Activated CD8-positive, alpha-beta T cell treated with anti-CD3 and anti-CD28 coated beads for 36 hours (primary cell): ENCODE data around the gene E2F4. TPM values are rescaled to one million over a fixed set of nuclear protein-coding genes. Genes with fewer than 3 reads are reported as not detected.

Experiments used
- ATAC-seq: fragments of 200-7000 bp; cut with Tn5 transposase; one replicate; pipeline ENCODE4 v1.10.0; 2021; ENCODE audit warnings: mild to moderate bottlenecking, moderate library complexity
- CTCF ChIA-PET: fragments of 350-600 bp; sonication (Branson Sonifier 250); formaldehyde crosslinking; loops from one replicate; lab custom pipeline; 2021; ENCODE audit warnings: antibody characterized with exemption; lab: Charles Lee
- POLR2A ChIA-PET: fragments of 350-600 bp; sonication (Branson Sonifier 250); formaldehyde crosslinking; loops from one replicate; lab custom pipeline; 2021; ENCODE audit warnings: antibody characterized with exemption; lab: Charles Lee
- DNase-seq: peaks from one replicate; pipeline ENCODE4 v3.0.0-alpha.2; 2020
- H3K27ac Mint-ChIP-seq: one replicate; pipeline ENCODE4 v1.8.0; 2021; ENCODE audit warnings: mild to moderate bottlenecking, mixed read lengths
- H3K27me3 Mint-ChIP-seq: one replicate; pipeline ENCODE4 v1.8.0; 2021; ENCODE audit warnings: mixed read lengths
- H3K36me3 Mint-ChIP-seq: one replicate; pipeline ENCODE4 v1.8.0; 2021; ENCODE audit warnings: low read depth, mixed read lengths
- H3K4me1 Mint-ChIP-seq: one replicate; pipeline ENCODE4 v1.8.0; 2021; ENCODE audit warnings: low read depth, mixed read lengths
- H3K4me3 Mint-ChIP-seq: one replicate; pipeline ENCODE4 v1.8.0; 2021; ENCODE audit warnings: mild to moderate bottlenecking, moderate library complexity, mixed read lengths
- H3K9me3 Mint-ChIP-seq: one replicate; pipeline ENCODE4 v1.8.0; 2021; ENCODE audit warnings: mixed read lengths
- intact Hi-C: fragments of 100-400 bp; cut with micrococcal nuclease; formaldehyde crosslinking; loops from one replicate; pipeline ENCODE4 v1.10.0; 2022
- total RNA-seq, 2 experiments: library from RNA; stranded (reverse); gene quantifications; one replicate each; pipeline ENCODE4 v1.2.3, GENCODE V29; 2021
- TF ChIP-seq, protein P1 (sequence below): fragments of 200-600 bp; IDR thresholded peaks from one replicate; pipeline ENCODE4 v1.8.0; 2022; ENCODE audit warnings: antibody characterized with exemption, mild to moderate bottlenecking

Gene E2F4
- total RNA-seq, 2 experiments from 2014 or later = 104 to 105 TPM

DNA sequence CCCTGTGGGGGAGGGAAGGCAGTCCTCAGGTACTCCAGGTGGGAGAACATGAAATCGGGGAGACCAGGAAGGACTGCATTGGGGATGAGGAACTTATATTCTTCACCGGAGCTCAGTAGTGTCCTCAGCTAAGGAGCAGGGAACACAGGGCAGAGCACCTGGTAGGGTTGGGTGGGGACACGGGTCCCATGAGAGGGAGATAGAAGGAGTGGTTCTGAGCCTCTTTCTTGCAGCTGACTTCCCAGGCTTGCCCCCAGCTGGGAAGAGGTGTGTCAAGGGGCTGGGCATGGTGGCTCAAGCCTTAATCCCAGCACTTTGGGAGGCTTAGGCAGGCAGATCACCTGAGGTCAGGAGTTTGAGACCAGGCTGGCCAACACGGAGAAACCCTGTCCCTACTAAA is 53.2 kb downstream of the E2F4 start:
- intact Hi-C loops = loop anchor here (2.0 kb wide), 1 partner anchor 52 kb away; the partner anchor contains the start of gene E2F4
- POLR2A ChIA-PET = interaction anchor here (0.6 to 10.0 kb wide), 6 partner anchors 15 to 83 kb away, joined by 3 to 123 read pairs (median 4); partner anchors contain the start of gene TMEM208
- ATAC-seq (no peak), DNase-seq (no peak)
- Mint-ChIP-seq H3K36me3 (peaks cover 2% of the 10 kb centered on the region), H3K9me3 (no peaks in the 10 kb centered on the region), H3K4me3 (peak overlapping the region; percentile 89), H3K27ac (peak overlapping the region; percentile 87), H3K4me1 (peaks cover 52% of the 10 kb centered on the region), H3K27me3 (no peaks in the 10 kb centered on the region)
- CTCF ChIA-PET = interaction anchor here (1.0 to 2.6 kb wide), 8 partner anchors 18 to 236 kb away, joined by 3 to 13 read pairs (median 4); partner anchors contain the start of genes ATP6V0D1, PLEKHG4 and TMEM208
- TF ChIP-seq, protein P1, sequence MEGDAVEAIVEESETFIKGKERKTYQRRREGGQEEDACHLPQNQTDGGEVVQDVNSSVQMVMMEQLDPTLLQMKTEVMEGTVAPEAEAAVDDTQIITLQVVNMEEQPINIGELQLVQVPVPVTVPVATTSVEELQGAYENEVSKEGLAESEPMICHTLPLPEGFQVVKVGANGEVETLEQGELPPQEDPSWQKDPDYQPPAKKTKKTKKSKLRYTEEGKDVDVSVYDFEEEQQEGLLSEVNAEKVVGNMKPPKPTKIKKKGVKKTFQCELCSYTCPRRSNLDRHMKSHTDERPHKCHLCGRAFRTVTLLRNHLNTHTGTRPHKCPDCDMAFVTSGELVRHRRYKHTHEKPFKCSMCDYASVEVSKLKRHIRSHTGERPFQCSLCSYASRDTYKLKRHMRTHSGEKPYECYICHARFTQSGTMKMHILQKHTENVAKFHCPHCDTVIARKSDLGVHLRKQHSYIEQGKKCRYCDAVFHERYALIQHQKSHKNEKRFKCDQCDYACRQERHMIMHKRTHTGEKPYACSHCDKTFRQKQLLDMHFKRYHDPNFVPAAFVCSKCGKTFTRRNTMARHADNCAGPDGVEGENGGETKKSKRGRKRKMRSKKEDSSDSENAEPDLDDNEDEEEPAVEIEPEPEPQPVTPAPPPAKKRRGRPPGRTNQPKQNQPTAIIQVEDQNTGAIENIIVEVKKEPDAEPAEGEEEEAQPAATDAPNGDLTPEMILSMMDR = no peak

DNA sequence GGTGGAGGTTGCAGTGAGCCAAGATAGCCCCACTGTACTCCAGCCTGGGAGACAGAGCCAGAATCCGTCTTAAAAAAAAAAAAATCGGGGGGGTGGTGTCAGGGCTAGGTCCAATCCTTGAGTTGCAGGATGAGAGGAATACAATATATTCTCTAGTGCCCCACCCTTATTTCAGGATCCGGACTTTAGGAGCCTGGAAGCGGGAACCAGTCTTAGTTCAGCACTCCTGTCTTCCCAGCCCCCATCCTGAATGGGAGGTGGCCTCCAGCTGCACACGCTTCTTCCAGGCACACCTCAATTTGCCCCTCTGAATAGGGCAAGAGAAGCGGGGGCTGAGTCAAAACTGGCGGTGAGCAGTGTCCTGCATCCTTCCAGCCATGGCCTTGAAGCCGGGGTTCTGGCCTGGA is 53.7 kb downstream of the E2F4 start:
- Mint-ChIP-seq H3K27ac (peak overlapping the region; percentile 87), H3K4me1 (peaks cover 54% of the 10 kb centered on the region), H3K36me3 (peaks cover 2% of the 10 kb centered on the region), H3K4me3 (peak overlapping the region; percentile 89), H3K9me3 (no peaks in the 10 kb centered on the region), H3K27me3 (no peaks in the 10 kb centered on the region)
- ChIA-PET CTCF (interaction anchor here (0.7 to 1.9 kb wide), 6 partner anchors 18 to 91 kb away, joined by 3 to 9 read pairs (median 6); partner anchors contain the start of genes E2F4 and TMEM208), POLR2A (interaction anchor here (1.9 to 10.0 kb wide), 2 partner anchors 8 to 15 kb away, joined by 8 to 123 read pairs; partner anchors contain the start of gene TMEM208)
- TF ChIP-seq, protein P1 = no peak
- intact Hi-C loops = loop anchor here (2.0 kb wide), 1 partner anchor 53 kb away; the partner anchor contains the start of gene E2F4
- ATAC-seq (no peak), DNase-seq (no peak)

DNA sequence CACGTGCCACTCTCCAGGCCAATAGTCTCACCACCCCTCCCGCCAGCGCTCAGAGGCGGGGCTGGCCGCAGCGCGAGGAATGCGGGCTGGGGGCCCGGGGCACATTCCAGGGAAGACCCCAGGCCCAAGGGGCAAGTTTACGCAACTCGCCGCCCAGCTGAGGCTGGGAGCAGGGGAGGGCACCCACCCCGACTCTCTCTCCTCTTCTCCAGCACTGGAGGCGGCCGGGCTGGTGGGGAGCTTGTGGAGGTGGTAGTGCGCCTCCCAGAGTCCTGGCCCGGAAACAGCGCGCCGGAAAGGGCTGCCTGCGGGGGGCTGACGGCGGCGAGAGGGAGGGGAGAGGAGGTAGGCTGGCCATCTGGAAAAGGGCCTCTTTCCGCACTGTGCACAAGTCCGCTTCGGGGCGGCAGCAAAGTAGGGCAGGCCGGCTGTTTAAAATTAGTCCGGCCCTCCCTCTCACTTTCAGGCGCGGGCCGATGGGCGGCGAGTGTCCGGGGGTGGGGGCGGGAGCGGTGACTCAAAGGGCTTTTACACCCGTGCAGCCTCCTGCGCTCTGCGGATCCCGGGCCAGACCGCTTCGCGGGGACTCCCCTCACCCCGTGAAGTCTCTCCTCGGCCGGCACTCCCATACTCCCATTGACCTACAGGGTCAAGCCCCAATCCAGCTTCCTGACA is 54.3 kb downstream of the E2F4 start:
- DNase-seq (peak; percentile 81), ATAC-seq (peak; percentile 15)
- CTCF ChIA-PET = interaction anchor here (0.7 to 1.9 kb wide), 6 partner anchors 19 to 91 kb away, joined by 3 to 9 read pairs (median 6); partner anchors contain the start of genes E2F4 and TMEM208
- intact Hi-C loops = no loop called here
- H3K9me3 Mint-ChIP-seq = no peaks in the 10 kb centered on the region
- TF ChIP-seq, protein P1 = peak; percentile 49
- POLR2A ChIA-PET = interaction anchor here (1.9 to 10.0 kb wide), 2 partner anchors 9 to 16 kb away, joined by 8 to 123 read pairs; partner anchors contain the start of gene TMEM208
- peaks cover 2% of the 10 kb centered on the region for H3K36me3 Mint-ChIP-seq
- H3K4me1 Mint-ChIP-seq = peaks cover 52% of the 10 kb centered on the region
- peak overlapping the region; percentile 89 for H3K4me3 Mint-ChIP-seq
- H3K27ac Mint-ChIP-seq = peak overlapping the region; percentile 89
- H3K27me3 Mint-ChIP-seq = no peaks in the 10 kb centered on the region

DNA sequence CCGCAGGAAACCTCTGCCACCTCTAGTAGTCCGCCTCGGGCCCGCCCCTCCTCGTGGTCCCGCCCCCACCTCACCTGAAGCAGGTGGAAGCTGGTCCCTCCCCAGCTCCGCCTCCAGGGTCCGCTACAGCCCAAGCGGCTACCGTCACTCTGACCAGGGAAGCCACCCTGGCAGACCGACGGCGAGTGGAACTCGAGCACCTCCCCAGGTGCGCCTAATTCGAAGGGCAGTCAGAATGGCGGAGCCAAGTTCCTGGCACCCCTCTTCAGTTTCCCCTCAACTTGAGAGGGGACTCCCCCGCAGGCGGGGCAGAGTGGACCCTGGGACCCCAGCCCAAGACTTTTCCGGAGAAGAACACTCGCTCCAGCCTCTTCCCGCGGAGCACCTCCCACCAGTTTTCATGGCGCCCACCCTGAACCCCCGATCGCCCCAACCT is 54.8 kb downstream of the E2F4 start:
- Mint-ChIP-seq H3K9me3 (no peaks in the 10 kb centered on the region), H3K27me3 (no peaks in the 10 kb centered on the region), H3K4me3 (peak overlapping the region; percentile 89), H3K36me3 (peaks cover 2% of the 10 kb centered on the region), H3K4me1 (peaks cover 48% of the 10 kb centered on the region), H3K27ac (peak overlapping the region; percentile 89)
- CTCF ChIA-PET = interaction anchor here (0.8 to 1.9 kb wide), 5 partner anchors 8 to 61 kb away, joined by 3 to 6 read pairs (median 5); partner anchors contain the start of gene E2F4
- intact Hi-C loops = no loop called here
- POLR2A ChIA-PET = interaction anchor here (1.2 to 10.0 kb wide), 3 partner anchors 9 to 23 kb away, joined by 3 to 123 read pairs (median 8); partner anchors contain the start of gene TMEM208
- TF ChIP-seq, protein P1 = no peak
- DNase-seq (no peak), ATAC-seq (peak; percentile 0)
